Panc1 (cell line): Measurements from ENCODE around the gene RAMAC. TPM values are rescaled to one million over a fixed set of nuclear protein-coding genes. Genes with fewer than 3 reads are reported as not detected.

Experiments used
- ATAC-seq: fragments of 200-7000 bp; cut with Tn5 transposase; 2 replicates; pipeline ENCODE4 v1.9.1; 2020; ENCODE audit warnings: mild to moderate bottlenecking, moderate library complexity
- BruUV-seq: library from RNA; stranded (reverse); fragments of 400-500 nt; replicated peaks from 2 replicates; lab custom pipeline; 2021; lab: Mats Ljungman, UMichigan
- CTCF ChIA-PET: fragments of 300-600 bp; sonication (Branson Sonifier 250); formaldehyde crosslinking; loops from one replicate; lab custom pipeline; 2022; ENCODE audit warnings: antibody characterized with exemption; lab: Charles Lee
- POLR2A ChIA-PET: fragments of 300-600 bp; sonication (Branson Sonifier 250); formaldehyde crosslinking; loops from one replicate; lab custom pipeline; 2022; ENCODE audit warnings: antibody characterized with exemption; lab: Charles Lee
- DNase-seq: peaks from one replicate; pipeline ENCODE4 v3.0.0-alpha.2; 2010; ENCODE audit warnings: low read depth, low spot score
- H3K27ac ChIP-seq: 2 replicates; pipeline ENCODE4 v1.5.1; 2011; ENCODE audit warnings: mild to moderate bottlenecking, low read length, inconsistent platforms
- H3K27me3 ChIP-seq: fragments of 200-500 bp; sonication (Bioruptor generic); 2 replicates; pipeline ENCODE4 v1.6.0; 2014; ENCODE audit warnings: low read length, inconsistent platforms; ENCODE audit not compliant: control insufficient read depth, insufficient read depth
- H3K36me3 ChIP-seq: fragments of 200-500 bp; sonication (Bioruptor generic); 2 replicates; pipeline ENCODE4 v1.5.1; 2014; ENCODE audit warnings: inconsistent platforms, mild to moderate bottlenecking, low read length, moderate library complexity; ENCODE audit not compliant: control insufficient read depth, insufficient read depth
- H3K4me1 ChIP-seq: 2 replicates; pipeline ENCODE4 v1.5.1; 2011; ENCODE audit warnings: inconsistent platforms, mild to moderate bottlenecking, low read length, moderate library complexity; ENCODE audit not compliant: control insufficient read depth, insufficient read depth
- H3K4me3 ChIP-seq, 2 experiments: 2 replicates each; pipeline ENCODE4 v1.5.1; 2011 to 2012; ENCODE audit warnings: low read depth in 2 of 2, low read length in 2 of 2, mild to moderate bottlenecking in 2 of 2, inconsistent platforms in 1 of 2, moderate library complexity in 1 of 2
- H3K9me3 ChIP-seq: fragments of 200-500 bp; sonication (Bioruptor generic); 2 replicates; pipeline ENCODE4 v1.5.1; 2014; ENCODE audit warnings: low read depth, mild to moderate bottlenecking, inconsistent platforms, low read length, moderate library complexity; ENCODE audit not compliant: control insufficient read depth, insufficient read depth
- CTCF ChIP-seq: fragments of 450-650 bp; IDR thresholded peaks from 2 replicates; pipeline ENCODE4 v1.5.1; 2017; ENCODE audit warnings: mild to moderate bottlenecking
- POLR2AphosphoS5 ChIP-seq: IDR thresholded peaks from 2 replicates; pipeline ENCODE4 v1.6.1; 2012; ENCODE audit warnings: mild to moderate bottlenecking, low read depth, low read length, moderate library complexity
- REST ChIP-seq, 2 experiments: IDR thresholded peaks; 2 replicates each; pipeline ENCODE4 v1.6.1; 2011 to 2012; ENCODE audit warnings: low read depth in 2 of 2, control low read depth in 1 of 2, low read length in 1 of 2, mild to moderate bottlenecking in 1 of 2, moderate library complexity in 1 of 2; ENCODE audit not compliant: insufficient read depth in 1 of 2
- SIN3A ChIP-seq: IDR thresholded peaks from 2 replicates; pipeline ENCODE4 v1.6.1; 2012; ENCODE audit warnings: low read depth, mild to moderate bottlenecking, low read length, moderate library complexity, borderline replicate concordance; ENCODE audit not compliant: insufficient read depth
- TCF7L2 ChIP-seq: IDR thresholded peaks from 2 replicates; pipeline ENCODE4 v1.6.1; 2011; ENCODE audit warnings: mild to moderate bottlenecking, low read depth, low read length, inconsistent platforms
- in situ Hi-C: cut with HindIII; loops from 2 replicates; pipeline ENCODE4 v1.10.0; 2016; ENCODE audit warnings: low sequenced_read_pairs, low pct_unique_long_range_greater_than_20kb
- intact Hi-C: fragments of 100-400 bp; cut with micrococcal nuclease; formaldehyde crosslinking; loops from one replicate; pipeline ENCODE4 v1.10.0; 2022; ENCODE audit not compliant: unreplicated experiment
- total RNA-seq: library from RNA; stranded (reverse); gene quantifications from one replicate; pipeline ENCODE4 v1.2.1, GENCODE V29; 2021; ENCODE audit not compliant: unreplicated experiment

Gene RAMAC
- total RNA-seq, 1 experiment from 2014 or later: 32.0 TPM

- peaks cover 15% of the 10 kb centered on the region for H3K36me3 ChIP-seq
- peaks cover 4% of the 10 kb centered on the region; the same call in 1 of the 2 replicates for H3K9me3 ChIP-seq
- intact Hi-C loops: no loop called here
- TF ChIP-seq CTCF (no peak), SIN3A (no peak), POLR2AphosphoS5 (no peak), TCF7L2 (no peak), REST (IDR thresholded peaks at IDR 0.05; ENCODE audit: insufficient read depth in 1 of 2, low read depth in 2 of 2, low read length in 1 of 2) (no peak)
- peak overlapping the region; percentile 93 for H3K27ac ChIP-seq
- no peak for DNase-seq
- POLR2A ChIA-PET: interaction anchor here (0.5 to 0.9 kb wide), 2 partner anchors 22 to 55 kb away, joined by 3 to 4 read pairs; partner anchors contain the start of gene BTBD1
- H3K27me3 ChIP-seq: no peaks in the 10 kb centered on the region
- CTCF ChIA-PET: no interaction called here
- no TSS peak for BruUV-seq
- H3K4me3 ChIP-seq: peak overlapping the region; percentile 86 to 92
- no peak for ATAC-seq
- peaks cover 15% of the 10 kb centered on the region for H3K4me1 ChIP-seq
- in situ Hi-C loops: no loop called here
These were observed 26.0 kb downstream of the RAMAC start for GRCh38 chr15:83012076-83012426.

- CTCF ChIA-PET: no interaction called here
- peak overlapping the region; percentile 93; the same call in 1 of the 2 replicates for H3K27ac ChIP-seq
These were observed 26.6 kb downstream of the RAMAC start for GRCh38 chr15:83012636-83013035.

More at GRCh38 chr15:83012636-83013035, 26.6 kb downstream of the RAMAC start:
- in situ Hi-C loops: no loop called here
- Histone ChIP-seq H3K4me3 (no peak overlapping the region), H3K9me3 (peaks cover 4% of the 10 kb centered on the region; the same call in 1 of the 2 replicates), H3K36me3 (peaks cover 21% of the 10 kb centered on the region), H3K27me3 (no peaks in the 10 kb centered on the region), H3K4me1 (peaks cover 15% of the 10 kb centered on the region)
- TF ChIP-seq TCF7L2 (no peak), CTCF (no peak), SIN3A (no peak)
- intact Hi-C loops: no loop called here
- POLR2A ChIA-PET: interaction anchor here (0.5 kb wide), 1 partner anchor 111 kb away, joined by 3 read pairs; no protein-coding TSS in a partner anchor
- ATAC-seq: no peak
- BruUV-seq: no TSS peak
- no peak for DNase-seq
